ENCODE results near the gene SZRD1.

DNA sequence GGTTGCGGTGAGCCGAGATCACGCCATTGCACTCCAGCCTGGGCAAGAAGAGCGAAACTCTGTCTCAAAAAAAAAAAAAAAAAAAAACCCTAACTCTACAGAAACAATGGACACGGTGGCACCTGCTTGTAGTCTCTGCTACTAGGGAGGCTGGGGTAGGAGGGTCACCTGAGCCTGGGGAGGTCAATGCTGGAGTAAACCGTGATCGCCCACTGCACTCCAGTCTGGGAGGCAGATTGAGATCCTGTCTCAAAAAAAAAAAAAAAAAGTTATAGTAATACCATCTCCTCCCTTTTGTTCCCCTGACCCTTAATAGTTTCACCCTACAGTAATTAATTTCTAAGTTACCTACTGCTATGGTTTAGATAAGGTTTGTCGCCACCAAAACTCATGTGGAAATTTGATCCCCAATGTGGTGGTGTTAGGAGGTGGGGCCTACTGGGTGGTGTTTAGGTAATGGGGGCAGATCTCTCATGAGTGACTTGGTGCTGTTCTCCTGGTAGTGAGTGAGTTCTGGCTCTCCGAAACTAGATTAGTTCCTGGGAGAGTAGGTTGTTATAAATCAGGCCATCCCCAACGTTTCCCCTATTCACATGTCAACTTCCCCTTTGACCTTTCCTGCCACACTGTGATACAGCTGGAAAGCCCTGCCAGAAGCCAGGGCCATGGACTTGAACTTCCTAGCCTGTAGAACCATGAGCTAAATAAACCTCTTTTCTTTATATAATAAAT, 24.5 kb upstream of the SZRD1 start:
- TF ChIP-seq CTCF (conservative IDR thresholded peaks at IDR 0.05) = no peak
- TF ChIP-seq EZH2 (IDR thresholded peaks at IDR 0.05; ENCODE audit: low read depth) = no peak
